WI38 (cell line): ENCODE data around the gene DHX58.

Experiments used
- H3K4me3 ChIP-seq: 2 replicates; pipeline ENCODE4 v1.5.1; 2011; ENCODE audit warnings: low read depth, mild to moderate bottlenecking, control low read depth, low read length
- CTCF ChIP-seq: IDR thresholded peaks from 2 replicates; pipeline ENCODE4 v1.5.1; 2012; ENCODE audit warnings: low read depth, mild to moderate bottlenecking, control low read depth, low read length

Gene DHX58

DNA sequence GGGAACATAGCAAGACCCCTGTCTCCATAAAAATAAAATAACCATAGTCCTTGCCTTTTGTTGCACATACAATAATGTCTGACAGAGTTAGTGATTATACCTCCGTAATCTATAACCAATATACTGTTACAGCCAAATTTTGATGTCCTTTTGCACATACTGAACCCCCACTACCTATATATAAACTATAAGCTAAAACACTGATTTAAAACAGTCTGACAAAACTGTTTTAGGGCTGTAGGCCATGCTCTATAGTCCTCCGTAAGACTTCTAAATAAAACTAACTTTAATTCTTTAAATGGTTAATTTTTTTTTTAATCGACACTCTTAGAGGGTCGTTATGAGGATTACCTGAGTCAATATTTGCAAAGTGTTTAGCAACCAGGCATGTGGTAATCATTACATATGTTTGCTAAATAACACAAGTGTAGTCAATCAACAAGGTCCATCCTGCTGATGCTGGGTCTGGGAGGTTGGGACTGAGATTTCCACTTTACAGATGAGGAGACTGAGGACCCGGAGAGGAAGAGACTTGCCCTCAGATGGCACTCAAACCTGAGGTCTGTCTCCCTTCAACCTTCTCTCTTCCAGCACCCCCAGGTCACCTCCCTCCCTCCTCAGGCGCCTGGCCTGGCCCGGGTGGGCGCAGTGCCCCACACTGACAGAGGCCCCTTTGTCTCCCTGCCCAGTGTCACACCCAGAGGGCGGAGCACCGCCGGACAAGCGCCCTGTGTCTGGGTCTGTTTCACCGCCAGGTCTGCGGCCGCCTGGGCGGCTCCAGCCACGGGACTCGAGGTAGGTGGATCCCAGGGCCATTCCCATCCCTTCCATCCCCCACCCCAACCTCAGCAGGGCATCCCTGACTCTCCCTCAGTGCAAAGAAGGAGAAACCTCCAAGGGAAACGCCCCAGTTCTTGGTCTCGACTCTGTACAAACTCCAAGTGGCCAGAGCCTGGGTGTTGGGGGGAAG, 24.5 kb downstream of the DHX58 start:
- TF ChIP-seq CTCF: no peak
- H3K4me3 ChIP-seq: no peak overlapping the region

- H3K4me3 ChIP-seq: no peak overlapping the region
- TF ChIP-seq CTCF: no peak
Observed at GRCh38 chr17:42087042-42087701, 25.3 kb downstream of the DHX58 start.

DNA sequence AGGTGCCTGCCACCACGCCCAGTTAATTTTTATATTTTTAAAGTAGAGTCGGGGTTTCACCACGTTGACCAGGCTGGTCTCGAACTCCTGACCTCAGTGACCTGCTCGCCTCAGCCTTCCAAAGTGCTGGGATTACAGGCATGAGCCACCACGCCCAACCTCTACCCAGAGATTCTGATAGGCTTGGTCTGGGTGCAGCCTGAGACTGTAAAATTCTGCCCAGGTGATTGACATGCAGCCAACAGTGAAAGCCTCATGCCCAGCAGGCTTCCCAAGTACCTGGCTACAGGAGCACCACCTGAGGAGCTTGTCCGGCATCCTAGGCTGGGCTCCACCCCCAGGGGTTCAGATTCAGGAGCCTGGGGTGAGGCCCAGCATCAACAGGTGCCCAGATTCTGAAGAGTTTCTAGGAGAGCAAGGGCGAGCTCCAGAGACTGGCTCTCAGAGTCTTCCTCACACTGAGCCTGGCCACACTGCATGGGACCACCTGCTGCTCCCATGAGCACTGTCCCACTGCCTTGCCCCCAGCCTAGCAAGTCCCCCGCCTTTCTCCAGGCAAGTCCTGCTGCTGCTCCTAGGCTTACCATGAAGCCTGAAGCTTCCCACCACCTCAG, 30.9 kb downstream of the DHX58 start:
- no peak overlapping the region for H3K4me3 ChIP-seq
- no peak for TF ChIP-seq CTCF

GRCh38 chr17:42079541-42079940, 33.0 kb downstream of the DHX58 start:
- TF ChIP-seq CTCF: no peak
- H3K4me3 ChIP-seq: no peak overlapping the region

GRCh38 chr17:42078396-42079043, 34.0 kb downstream of the DHX58 start:
- no peak for TF ChIP-seq CTCF
- H3K4me3 ChIP-seq: no peak overlapping the region

DNA sequence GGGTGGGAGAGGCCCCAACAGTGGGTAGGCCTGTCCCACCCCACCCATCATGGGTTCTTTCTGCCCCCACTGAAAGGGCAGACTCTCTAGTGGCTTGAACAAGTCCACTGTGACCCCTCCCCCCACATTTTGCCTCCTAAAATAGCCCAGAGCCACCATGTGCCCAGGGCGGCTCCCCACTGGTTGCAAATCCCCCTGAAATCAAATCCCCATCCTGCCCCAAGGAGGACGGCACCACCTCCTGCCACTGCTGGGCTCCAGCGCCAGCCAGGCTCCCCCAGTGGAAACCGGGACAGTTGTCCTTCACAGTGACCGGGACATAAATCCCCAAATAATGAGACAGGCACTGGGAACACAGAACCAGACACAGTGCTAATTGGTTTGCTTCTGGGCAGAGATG, 34.8 kb downstream of the DHX58 start:
- H3K4me3 ChIP-seq: no peak overlapping the region
- TF ChIP-seq CTCF: no peak
